HG03520 (cell line): ENCODE measurements around the gene SPEN.
"Not testable (repeated sequence)": the region's sequence is repeated elsewhere in the genome, so short reads cannot be mapped to it uniquely, and the experiment has no call there.

Source experiments
- ATAC-seq: cut with Tn5 transposase; IDR thresholded peaks from one replicate; pipeline ENCODE4 v1.9.1; 2021; ENCODE audit warnings: mild to moderate bottlenecking, moderate library complexity; ENCODE audit not compliant: unreplicated experiment

The SPEN gene

GRCh38 chr1:15975805-15976680 is 128.5 kb downstream of the SPEN start, which contains the start of gene ZBTB17:
ZBTB17 (minus strand) TSS chr1:15976101; CDS start chr1:15948495, 27,606 bp downstream.
- ATAC-seq: peak; percentile 66

GRCh38 chr1:15977947-15978346 is 130.4 kb downstream of the SPEN start:
- not testable (repeated sequence) for ATAC-seq

GRCh38 chr1:15981679-15982078 is 134.2 kb downstream of the SPEN start:
- ATAC-seq: no peak

GRCh38 chr1:15983275-15983674 is 135.8 kb downstream of the SPEN start:
- no peak for ATAC-seq

GRCh38 chr1:15985611-15986297 is 138.2 kb downstream of the SPEN start:
- no peak for ATAC-seq

GRCh38 chr1:15988856-15989736 is 141.6 kb downstream of the SPEN start:
- no peak for ATAC-seq

- no peak for ATAC-seq
Observed at GRCh38 chr1:15989776-15990175, 142.3 kb downstream of the SPEN start.
